ENCODE data around the gene PCGF5.

Gene PCGF5

GRCh38 chr10:91307489-91307888 lies 87.0 kb downstream of the PCGF5 start:
- TF ChIP-seq CTCF (IDR thresholded peaks at IDR 0.05; ENCODE audit: insufficient read depth, low read length, missing control alignments), result no peak
- no peak for DNase-seq (ENCODE audit: low read depth, low spot score)
- no peak overlapping the region for H3K4me3 ChIP-seq (ENCODE audit: low read depth, low read length)
- ChIA-PET POLR2A (no interaction called here), CTCF (interaction anchor here (1.7 to 11.3 kb wide), 2 partner anchors 8 to 63 kb away, joined by 5 to 113 read pairs; no protein-coding TSS in a partner anchor)

GRCh38 chr10:91309711-91310110 lies 89.2 kb downstream of the PCGF5 start:
- ChIA-PET CTCF (interaction anchor here (1.0 to 11.3 kb wide), 3 partner anchors 9 to 81 kb away, joined by 4 to 113 read pairs (median 5); no protein-coding TSS in a partner anchor), POLR2A (interaction anchor here (0.7 kb wide), 1 partner anchor 10 kb away, joined by 3 read pairs; no protein-coding TSS in a partner anchor)
- no peak for DNase-seq (ENCODE audit: low read depth, low spot score)

GRCh38 chr10:91311601-91312381 lies 91.3 kb downstream of the PCGF5 start:
- H3K4me3 ChIP-seq (ENCODE audit: low read depth, low read length), result no peak overlapping the region
- ChIA-PET CTCF (interaction anchor here (1.2 to 11.3 kb wide), 3 partner anchors 13 to 75 kb away, joined by 3 to 113 read pairs (median 4); no protein-coding TSS in a partner anchor), POLR2A (no interaction called here)
- no peak for DNase-seq (ENCODE audit: low read depth, low spot score)
- TF ChIP-seq CTCF (IDR thresholded peaks at IDR 0.05; ENCODE audit: insufficient read depth, low read length, missing control alignments), result no peak

More at GRCh38 chr10:91309711-91310110, 89.2 kb downstream of the PCGF5 start:
- no peak for TF ChIP-seq CTCF (IDR thresholded peaks at IDR 0.05; ENCODE audit: insufficient read depth, low read length, missing control alignments)
- H3K4me3 ChIP-seq (ENCODE audit: low read depth, low read length), result no peak overlapping the region

GRCh38 chr10:91312382-91312733 lies 91.9 kb downstream of the PCGF5 start:
- ChIA-PET CTCF (interaction anchor here (1.2 to 11.3 kb wide), 2 partner anchors 13 to 74 kb away, joined by 4 to 113 read pairs; no protein-coding TSS in a partner anchor), POLR2A (no interaction called here)
- no peak overlapping the region for H3K4me3 ChIP-seq (ENCODE audit: low read depth, low read length)
- TF ChIP-seq CTCF (IDR thresholded peaks at IDR 0.05; ENCODE audit: insufficient read depth, low read length, missing control alignments), result no peak
- no peak for DNase-seq (ENCODE audit: low read depth, low spot score)

- no peak for DNase-seq (ENCODE audit: low read depth, low spot score)
- POLR2A ChIA-PET, result no interaction called here
- CTCF ChIA-PET, result interaction anchor here (11.3 kb wide), 1 partner anchor 15 kb away, joined by 113 read pairs; no protein-coding TSS in a partner anchor
- TF ChIP-seq CTCF (IDR thresholded peaks at IDR 0.05; ENCODE audit: insufficient read depth, low read length, missing control alignments), result no peak
- H3K4me3 ChIP-seq (ENCODE audit: low read depth, low read length), result no peak overlapping the region
These were observed 93.5 kb downstream of the PCGF5 start for GRCh38 chr10:91313796-91314485.

GRCh38 chr10:91316486-91316885 lies 96.0 kb downstream of the PCGF5 start:
- DNase-seq (ENCODE audit: low read depth, low spot score), result no peak
- H3K4me3 ChIP-seq (ENCODE audit: low read depth, low read length), result no peak overlapping the region
- ChIA-PET POLR2A (no interaction called here), CTCF (interaction anchor here (0.8 to 11.3 kb wide), 5 partner anchors 17 to 596 kb away, joined by 3 to 113 read pairs (median 3); no protein-coding TSS in a partner anchor)
- no peak for TF ChIP-seq CTCF (IDR thresholded peaks at IDR 0.05; ENCODE audit: insufficient read depth, low read length, missing control alignments)

All from AG04449 (cell line).